Panc1 (cell line): Measurements from ENCODE around the gene LRRC34.

Experiments
- POLR2AphosphoS5 ChIP-seq: IDR thresholded peaks from 2 replicates; pipeline ENCODE4 v1.6.1; 2012; ENCODE audit warnings: mild to moderate bottlenecking, low read depth, low read length, moderate library complexity
- REST ChIP-seq, 2 experiments: IDR thresholded peaks; 2 replicates each; pipeline ENCODE4 v1.6.1; 2011 to 2012; ENCODE audit warnings: low read depth in 2 of 2, control low read depth in 1 of 2, low read length in 1 of 2, mild to moderate bottlenecking in 1 of 2, moderate library complexity in 1 of 2; ENCODE audit not compliant: insufficient read depth in 1 of 2
- TCF7L2 ChIP-seq: IDR thresholded peaks from 2 replicates; pipeline ENCODE4 v1.6.1; 2011; ENCODE audit warnings: mild to moderate bottlenecking, low read depth, low read length, inconsistent platforms
- TF ChIP-seq, protein P1 (sequence below): fragments of 450-650 bp; IDR thresholded peaks from 2 replicates; pipeline ENCODE4 v1.5.1; 2017; ENCODE audit warnings: mild to moderate bottlenecking

- TF ChIP-seq, protein P1, sequence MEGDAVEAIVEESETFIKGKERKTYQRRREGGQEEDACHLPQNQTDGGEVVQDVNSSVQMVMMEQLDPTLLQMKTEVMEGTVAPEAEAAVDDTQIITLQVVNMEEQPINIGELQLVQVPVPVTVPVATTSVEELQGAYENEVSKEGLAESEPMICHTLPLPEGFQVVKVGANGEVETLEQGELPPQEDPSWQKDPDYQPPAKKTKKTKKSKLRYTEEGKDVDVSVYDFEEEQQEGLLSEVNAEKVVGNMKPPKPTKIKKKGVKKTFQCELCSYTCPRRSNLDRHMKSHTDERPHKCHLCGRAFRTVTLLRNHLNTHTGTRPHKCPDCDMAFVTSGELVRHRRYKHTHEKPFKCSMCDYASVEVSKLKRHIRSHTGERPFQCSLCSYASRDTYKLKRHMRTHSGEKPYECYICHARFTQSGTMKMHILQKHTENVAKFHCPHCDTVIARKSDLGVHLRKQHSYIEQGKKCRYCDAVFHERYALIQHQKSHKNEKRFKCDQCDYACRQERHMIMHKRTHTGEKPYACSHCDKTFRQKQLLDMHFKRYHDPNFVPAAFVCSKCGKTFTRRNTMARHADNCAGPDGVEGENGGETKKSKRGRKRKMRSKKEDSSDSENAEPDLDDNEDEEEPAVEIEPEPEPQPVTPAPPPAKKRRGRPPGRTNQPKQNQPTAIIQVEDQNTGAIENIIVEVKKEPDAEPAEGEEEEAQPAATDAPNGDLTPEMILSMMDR, result no peak
- TF ChIP-seq POLR2AphosphoS5, result no peak
- TF ChIP-seq REST (IDR thresholded peaks at IDR 0.05; ENCODE audit: insufficient read depth in 1 of 2, low read depth in 2 of 2, low read length in 1 of 2), result no peak
- TF ChIP-seq TCF7L2, result no peak
Observed at GRCh38 chr3:169825316-169825715, 12.6 kb upstream of the LRRC34 start.
